OCI-LY7 (cell line): Measurements from ENCODE around the gene ZNF516. TPM values are rescaled to one million over a fixed set of nuclear protein-coding genes. Genes with fewer than 3 reads are reported as not detected.

Experiments
- BruUV-seq: library from RNA; stranded (reverse); fragments of 400-500 nt; replicated peaks from 2 replicates; lab custom pipeline; 2021; lab: Mats Ljungman, UMichigan
- CTCF ChIA-PET: fragments of 300-600 bp; sonication (Branson Sonifier 250); formaldehyde crosslinking; loops from one replicate; lab custom pipeline; 2022; ENCODE audit warnings: antibody characterized with exemption; ENCODE audit not compliant: unreplicated experiment; lab: Charles Lee
- POLR2A ChIA-PET: fragments of 300-600 bp; sonication (Branson Sonifier 250); formaldehyde crosslinking; loops from one replicate; lab custom pipeline; 2022; ENCODE audit warnings: antibody characterized with exemption; lab: Charles Lee
- DNase-seq: peaks from one replicate; pipeline ENCODE4 v3.0.0-alpha.2; 2015; ENCODE audit warnings: low spot score
- H2AFZ ChIP-seq: fragments of 200-600 bp; sonication (generic), shearing (Covaris generic); 2 replicates; pipeline ENCODE4 v1.6.1; 2014; ENCODE audit warnings: mild to moderate bottlenecking, antibody characterized with exemption, low read length, moderate library complexity
- H3K27ac ChIP-seq: fragments of 200-600 bp; sonication (generic); 2 replicates; pipeline ENCODE4 v1.5.1; 2014; ENCODE audit warnings: mixed run types, low read depth, mild to moderate bottlenecking, moderate library complexity, low read length, inconsistent platforms; ENCODE audit not compliant: poor library complexity, severe bottlenecking
- H3K36me3 ChIP-seq: fragments of 200-600 bp; sonication (generic); 2 replicates; pipeline ENCODE4 v1.6.1; 2014; ENCODE audit warnings: mild to moderate bottlenecking, antibody characterized with exemption, low read length, moderate library complexity, mixed read lengths; ENCODE audit not compliant: insufficient read depth
- H3K4me1 ChIP-seq: fragments of 200-600 bp; sonication (generic); 2 replicates; pipeline ENCODE4 v1.5.1; 2014; ENCODE audit warnings: mild to moderate bottlenecking, low read length; ENCODE audit not compliant: insufficient read depth, poor library complexity, severe bottlenecking
- H3K4me2 ChIP-seq: fragments of 200-600 bp; sonication (generic); 2 replicates; pipeline ENCODE4 v1.6.1; 2014; ENCODE audit warnings: mild to moderate bottlenecking, low read length
- H3K4me3 ChIP-seq: fragments of 200-600 bp; sonication (generic); 2 replicates; pipeline ENCODE4 v1.5.1; 2014; ENCODE audit warnings: mild to moderate bottlenecking, low read depth, low read length; ENCODE audit not compliant: poor library complexity, severe bottlenecking
- H3K79me2 ChIP-seq: fragments of 200-600 bp; sonication (generic); 2 replicates; pipeline ENCODE4 v1.6.1; 2016; ENCODE audit warnings: low read depth, mild to moderate bottlenecking, low read length, moderate library complexity, mixed read lengths; ENCODE audit not compliant: insufficient read depth
- H3K9me2 ChIP-seq: fragments of 200-600 bp; sonication (generic); 2 replicates; pipeline ENCODE4 v1.6.1; 2016; ENCODE audit warnings: mild to moderate bottlenecking, low read length, mixed read lengths; ENCODE audit not compliant: insufficient read depth
- H3K9me3 ChIP-seq: fragments of 200-600 bp; sonication (generic); 2 replicates; pipeline ENCODE4 v1.6.1; 2014; ENCODE audit warnings: mild to moderate bottlenecking, mixed run types, low read length, mixed read lengths
- H4K20me1 ChIP-seq: fragments of 200-600 bp; sonication (generic); 2 replicates; pipeline ENCODE4 v1.6.1; 2014; ENCODE audit warnings: mild to moderate bottlenecking, antibody characterized with exemption, low read length, moderate library complexity, mixed read lengths; ENCODE audit not compliant: insufficient read depth
- CTCF ChIP-seq: fragments of 200-600 bp; sonication (generic); conservative IDR thresholded peaks from 2 replicates; pipeline ENCODE4 v1.5.1; 2014; ENCODE audit warnings: mild to moderate bottlenecking, antibody characterized with exemption, low read length, moderate library complexity, mixed read lengths
- EZH2phosphoT487 ChIP-seq: fragments of 200-600 bp; sonication (generic); IDR thresholded peaks from 2 replicates; pipeline ENCODE4 v1.6.1; 2018; ENCODE audit warnings: low read depth, borderline replicate concordance, mild to moderate bottlenecking, mixed run types, antibody characterized with exemption, low read length, moderate library complexity, mixed read lengths
- intact Hi-C: fragments of 100-400 bp; cut with micrococcal nuclease; formaldehyde crosslinking; loops from one replicate; pipeline ENCODE4 v1.10.0; 2022; ENCODE audit not compliant: unreplicated experiment
- total RNA-seq, 2 experiments: library from RNA; depleted of rRNA in 1 of 2; stranded (reverse); fragments of >200 nt in 1 of 2; shearing (Covaris generic) in 1 of 2; gene quantifications; 2 replicates each; pipeline ENCODE4 v1.2.3, GENCODE V29; 2014 to 2022

ZNF516 gene
- total RNA-seq, 2 experiments from 2014 or later = 16.2 to 32.3 TPM

GRCh38 chr18:76528477-76529432 lies 33.7 kb upstream of the ZNF516 start:
- no peak overlapping the region for H3K4me2 ChIP-seq
- intact Hi-C loops = no loop called here
- ChIA-PET POLR2A (no interaction called here), CTCF (no interaction called here)
- no peak for TF ChIP-seq CTCF
- no peaks in the 10 kb centered on the region for H3K9me2 ChIP-seq
- no peaks in the 10 kb centered on the region for H3K36me3 ChIP-seq
- H3K4me1 ChIP-seq = no peaks in the 10 kb centered on the region
- H3K9me3 ChIP-seq = no peaks in the 10 kb centered on the region
- H3K27ac ChIP-seq = no peak overlapping the region
- H3K4me3 ChIP-seq = no peak overlapping the region
- no peaks in the 10 kb centered on the region for H4K20me1 ChIP-seq
- H3K79me2 ChIP-seq = no peaks in the 10 kb centered on the region
- no peak for DNase-seq
- no TSS peak for BruUV-seq
- no peak overlapping the region for H2AFZ ChIP-seq

- Histone ChIP-seq H3K9me3 (no peaks in the 10 kb centered on the region), H4K20me1 (no peaks in the 10 kb centered on the region), H3K4me2 (no peak overlapping the region), H3K27ac (no peak overlapping the region), H3K36me3 (no peaks in the 10 kb centered on the region), H2AFZ (no peak overlapping the region), H3K4me1 (no peaks in the 10 kb centered on the region), H3K79me2 (no peaks in the 10 kb centered on the region), H3K9me2 (no peaks in the 10 kb centered on the region), H3K4me3 (no peak overlapping the region)
- BruUV-seq = no TSS peak
- no peak for DNase-seq
- CTCF ChIA-PET = no interaction called here
- POLR2A ChIA-PET = no interaction called here
- TF ChIP-seq CTCF = no peak
- TF ChIP-seq EZH2phosphoT487 = no peak
- intact Hi-C loops = no loop called here
Measured at GRCh38 chr18:76525911-76526310, 30.9 kb upstream of the ZNF516 start.
